ENCODE data around the gene CRTC3.
"Not testable (repeated sequence)": the region's sequence is repeated elsewhere in the genome, so short reads cannot be mapped to it uniquely, and the experiment has no call there.

CRTC3 gene

DNA sequence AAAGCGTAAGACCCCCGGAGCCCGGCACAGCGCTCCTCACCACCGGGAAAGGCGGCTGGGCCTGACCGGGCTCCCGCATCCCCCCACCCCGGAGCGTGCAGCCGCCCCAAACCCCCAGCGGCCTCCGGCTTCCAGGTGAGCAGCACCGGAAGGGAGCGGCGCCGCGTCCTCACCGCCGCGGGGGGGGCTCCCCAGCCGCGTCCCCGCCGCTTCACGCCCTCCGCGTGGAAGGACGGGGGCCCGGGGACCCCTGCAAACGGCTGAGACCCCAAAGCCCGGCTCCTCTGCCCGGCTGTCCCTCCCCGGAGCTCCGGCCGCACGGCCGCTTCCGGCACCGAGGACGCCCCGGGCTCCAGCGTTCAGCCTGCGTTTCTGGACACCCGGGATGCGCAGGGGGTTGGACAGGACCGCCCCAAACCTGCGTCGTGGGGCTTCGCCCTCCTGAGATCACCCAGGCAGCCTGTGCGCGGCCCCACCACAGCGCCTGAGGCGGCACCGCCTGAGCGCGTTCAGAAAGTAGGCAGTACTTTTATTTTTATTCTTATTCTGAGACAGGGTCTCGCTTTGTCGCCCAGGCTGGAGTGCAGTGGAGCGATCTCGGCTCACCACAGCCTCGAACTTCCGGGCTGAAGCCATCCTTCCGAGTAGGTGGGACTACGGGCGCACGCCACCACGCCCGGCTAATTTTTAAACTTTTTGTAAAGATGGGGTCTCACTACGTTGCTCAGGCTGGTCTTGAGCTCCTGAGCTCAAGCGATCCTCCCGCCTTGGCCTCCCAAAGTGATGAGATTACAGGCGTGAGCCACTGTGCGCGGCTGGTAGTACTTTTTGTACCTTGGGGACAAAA, 135.8 kb downstream of the CRTC3 start:
- TF ChIP-seq, protein P1, sequence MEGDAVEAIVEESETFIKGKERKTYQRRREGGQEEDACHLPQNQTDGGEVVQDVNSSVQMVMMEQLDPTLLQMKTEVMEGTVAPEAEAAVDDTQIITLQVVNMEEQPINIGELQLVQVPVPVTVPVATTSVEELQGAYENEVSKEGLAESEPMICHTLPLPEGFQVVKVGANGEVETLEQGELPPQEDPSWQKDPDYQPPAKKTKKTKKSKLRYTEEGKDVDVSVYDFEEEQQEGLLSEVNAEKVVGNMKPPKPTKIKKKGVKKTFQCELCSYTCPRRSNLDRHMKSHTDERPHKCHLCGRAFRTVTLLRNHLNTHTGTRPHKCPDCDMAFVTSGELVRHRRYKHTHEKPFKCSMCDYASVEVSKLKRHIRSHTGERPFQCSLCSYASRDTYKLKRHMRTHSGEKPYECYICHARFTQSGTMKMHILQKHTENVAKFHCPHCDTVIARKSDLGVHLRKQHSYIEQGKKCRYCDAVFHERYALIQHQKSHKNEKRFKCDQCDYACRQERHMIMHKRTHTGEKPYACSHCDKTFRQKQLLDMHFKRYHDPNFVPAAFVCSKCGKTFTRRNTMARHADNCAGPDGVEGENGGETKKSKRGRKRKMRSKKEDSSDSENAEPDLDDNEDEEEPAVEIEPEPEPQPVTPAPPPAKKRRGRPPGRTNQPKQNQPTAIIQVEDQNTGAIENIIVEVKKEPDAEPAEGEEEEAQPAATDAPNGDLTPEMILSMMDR (conservative IDR thresholded peaks at IDR 0.05; ENCODE audit: low read depth, low read length): no peak
- DNase-seq (ENCODE audit: low read depth): no peak
- H3K4me3 ChIP-seq (ENCODE audit: low read length): peak overlapping the region; percentile 71

DNA sequence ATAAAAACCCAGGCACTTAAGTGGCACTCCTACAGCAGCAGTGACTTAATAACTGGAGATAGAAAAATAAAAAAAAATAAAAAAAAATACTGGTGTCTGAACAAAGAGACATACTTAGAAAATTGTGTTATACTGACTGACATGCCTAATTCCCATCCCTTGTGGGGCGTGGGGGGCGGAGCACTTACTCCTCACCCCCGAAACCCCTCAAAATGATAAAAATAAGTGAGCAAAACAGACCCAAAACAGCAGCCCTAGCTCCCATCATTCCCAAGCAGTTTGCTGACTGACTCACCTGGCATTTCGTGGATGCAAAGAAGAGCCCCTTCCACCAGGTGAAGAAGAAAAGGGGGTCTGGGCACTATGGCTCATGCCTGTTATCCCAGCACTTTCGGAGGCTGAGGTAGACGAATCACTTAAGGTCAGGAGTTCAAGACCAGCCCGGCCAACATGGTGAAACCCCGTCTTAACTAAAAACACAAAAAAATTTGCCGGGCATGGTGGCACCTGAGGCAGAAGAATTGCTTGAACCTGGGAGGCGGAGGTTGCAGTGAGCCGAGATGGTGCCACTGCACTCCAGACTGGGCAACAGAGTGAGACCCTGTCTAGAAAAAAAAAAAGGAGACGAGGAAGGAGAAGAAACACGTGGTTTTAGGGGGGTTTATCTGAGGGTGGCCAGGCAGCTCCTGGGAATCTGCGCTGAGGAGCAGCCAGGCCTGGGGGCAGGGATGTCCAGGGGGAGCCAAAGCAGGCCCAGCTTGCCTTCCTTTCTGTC, 136.6 kb downstream of the CRTC3 start:
- TF ChIP-seq, protein P1 (conservative IDR thresholded peaks at IDR 0.05; ENCODE audit: low read depth, low read length): no peak
- peak overlapping the region; percentile 71 for H3K4me3 ChIP-seq (ENCODE audit: low read length)
- DNase-seq (ENCODE audit: low read depth): no peak

DNA sequence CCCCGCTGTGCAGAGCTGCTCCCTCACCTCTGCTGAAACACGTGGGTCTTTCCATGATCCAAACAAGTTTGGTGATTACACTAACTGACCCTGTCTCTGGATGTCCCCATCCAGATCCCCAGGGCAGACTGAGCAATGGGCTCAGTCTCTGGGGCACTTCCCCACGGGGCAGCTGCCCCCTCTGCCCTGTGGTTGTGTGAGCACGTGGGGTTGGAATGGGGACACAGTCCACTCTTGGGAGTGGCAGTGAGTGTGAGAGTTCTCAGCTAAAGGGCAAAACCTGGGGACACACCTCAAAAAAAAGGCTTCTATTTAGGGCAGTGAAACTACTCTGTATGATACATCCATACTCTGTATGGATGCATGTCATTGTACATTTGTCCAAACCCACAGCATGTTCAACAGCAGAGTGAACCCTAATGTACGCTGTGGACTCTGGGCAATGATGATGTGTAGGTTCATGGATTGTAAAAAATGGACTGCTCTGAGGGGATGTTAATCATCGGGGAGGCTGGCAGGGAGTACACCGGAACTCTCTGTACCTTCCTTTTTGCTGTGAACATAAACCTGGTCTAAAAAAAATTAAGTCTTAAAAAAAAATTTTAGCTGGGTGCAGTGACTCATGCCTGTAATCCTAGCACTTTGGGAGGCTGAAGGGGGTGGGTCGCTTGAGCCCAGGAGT, 137.5 kb downstream of the CRTC3 start:
- no peak for DNase-seq (ENCODE audit: low read depth)
- H3K4me3 ChIP-seq (ENCODE audit: low read length): no peak overlapping the region
- TF ChIP-seq, protein P1 (conservative IDR thresholded peaks at IDR 0.05; ENCODE audit: low read depth, low read length): no peak

DNA sequence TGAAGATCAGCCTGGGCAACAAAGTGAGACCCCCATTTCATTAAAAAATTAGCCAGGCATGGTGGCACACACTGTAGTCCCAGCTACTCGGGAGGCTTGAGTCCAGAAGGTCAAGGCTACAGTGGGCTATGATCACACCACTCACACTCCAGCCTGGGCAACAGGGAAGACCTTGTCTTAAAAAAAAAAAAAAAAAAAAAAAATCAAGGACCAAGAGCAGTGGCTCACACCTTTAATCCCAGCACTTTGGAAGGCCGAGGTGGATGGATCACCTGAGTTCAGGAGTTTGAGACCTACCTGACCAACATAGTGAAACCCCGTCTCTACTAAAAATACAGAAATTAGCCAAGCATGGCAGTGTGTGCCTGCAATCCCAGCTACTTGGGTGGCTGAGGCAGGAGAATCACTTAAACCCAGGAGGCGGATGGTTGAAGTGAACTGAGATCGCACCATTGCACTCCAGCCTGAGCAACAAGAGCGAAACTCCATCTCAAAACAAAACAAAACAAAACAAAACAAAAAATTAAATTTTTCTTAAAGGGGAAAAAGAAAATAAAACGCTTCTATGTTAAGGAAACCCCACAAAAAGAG, 138.1 kb downstream of the CRTC3 start:
- H3K4me3 ChIP-seq (ENCODE audit: low read length); DNase-seq (ENCODE audit: low read depth): not testable (repeated sequence)

DNA sequence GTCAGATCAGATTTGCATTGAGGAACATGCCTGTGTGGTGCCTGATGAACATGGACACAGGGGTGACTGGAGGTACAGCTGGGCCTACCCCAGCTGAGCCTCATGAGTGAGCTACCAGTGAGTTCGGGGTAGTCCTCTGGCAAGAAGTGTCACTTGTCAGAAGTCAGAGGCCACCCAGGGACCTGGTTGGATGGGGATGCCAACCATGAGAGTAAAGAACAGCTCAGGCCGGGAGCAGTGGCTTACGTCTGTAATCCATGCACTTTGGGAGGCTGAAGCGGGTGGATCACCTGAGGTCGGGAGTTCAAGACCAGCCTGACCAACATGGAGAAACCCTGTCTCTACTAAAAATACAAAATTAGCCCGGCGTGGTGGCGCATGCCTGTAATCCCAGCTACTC, 140.9 kb downstream of the CRTC3 start:
- DNase-seq (ENCODE audit: low read depth): not testable (repeated sequence)

DNA sequence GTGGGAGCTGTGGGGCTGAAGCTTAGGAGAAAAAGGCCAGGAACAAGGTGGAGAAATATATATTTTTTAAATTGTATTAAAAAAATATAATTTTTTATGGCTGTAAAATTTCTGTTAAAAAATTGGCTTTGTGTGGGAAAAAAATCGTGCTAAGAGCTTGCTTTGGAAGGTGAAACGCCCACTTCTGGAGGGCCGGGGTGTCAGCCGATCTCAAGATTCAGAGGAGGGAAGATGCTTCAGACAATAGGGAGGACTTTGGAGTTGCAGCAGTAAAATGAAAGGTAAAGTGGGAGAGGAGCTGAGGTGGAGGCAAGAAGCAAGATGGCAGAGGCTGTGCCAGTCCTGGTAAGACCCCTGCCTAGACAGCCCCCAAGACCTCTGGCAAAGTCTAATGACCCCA, 141.5 kb downstream of the CRTC3 start:
- TF ChIP-seq, protein P1 (conservative IDR thresholded peaks at IDR 0.05; ENCODE audit: low read depth, low read length): no peak
- no peak overlapping the region for H3K4me3 ChIP-seq (ENCODE audit: low read length)
- DNase-seq (ENCODE audit: low read depth): no peak

More for the DNA sequence above, 140.9 kb downstream of the CRTC3 start:
- not testable (repeated sequence) for H3K4me3 ChIP-seq (ENCODE audit: low read length)

DNA sequence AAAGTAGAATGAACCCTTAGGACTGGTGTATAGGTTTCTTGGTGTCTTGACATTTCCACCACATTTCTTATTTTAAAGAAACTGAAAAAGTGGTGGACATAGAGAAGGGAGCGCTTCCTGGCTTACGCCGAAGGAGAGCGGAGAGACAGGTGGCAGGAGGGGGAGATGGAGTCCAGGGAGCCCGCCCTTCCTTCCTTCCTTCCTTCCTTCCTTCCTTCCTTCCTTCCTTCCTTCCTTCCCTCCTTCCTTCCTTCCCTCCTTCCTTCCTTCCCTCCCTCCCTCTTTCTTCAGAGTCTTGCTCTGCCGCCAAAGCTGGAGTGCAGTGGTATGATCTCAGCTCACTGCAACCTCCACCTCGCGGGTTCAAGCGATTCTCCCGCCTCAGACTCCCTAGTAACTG, 143.6 kb downstream of the CRTC3 start:
- H3K4me3 ChIP-seq (ENCODE audit: low read length); DNase-seq (ENCODE audit: low read depth): not testable (repeated sequence)

DNA sequence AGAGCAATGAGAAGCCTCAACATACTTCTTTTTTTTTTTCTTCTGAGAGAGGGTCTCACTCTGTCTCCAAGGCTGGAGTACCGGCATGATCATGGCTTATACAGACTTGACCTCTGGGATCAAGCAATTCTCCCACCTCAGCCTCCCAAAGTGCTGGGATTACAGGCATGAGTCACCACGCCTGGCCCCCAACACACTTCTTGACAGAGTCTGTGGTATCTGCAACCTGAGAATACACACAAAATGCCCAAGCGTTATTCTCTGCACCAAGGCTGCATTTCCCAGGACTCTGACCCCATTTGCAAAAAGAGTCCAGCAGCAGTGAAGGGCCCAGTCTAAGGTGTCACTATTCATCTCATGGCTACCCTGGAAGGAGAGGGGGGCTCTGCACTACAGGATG, 144.8 kb downstream of the CRTC3 start:
- TF ChIP-seq, protein P1 (conservative IDR thresholded peaks at IDR 0.05; ENCODE audit: low read depth, low read length): no peak
- DNase-seq (ENCODE audit: low read depth): no peak
- H3K4me3 ChIP-seq (ENCODE audit: low read length): no peak overlapping the region

Measured in retinal pigment epithelial cell (primary cell).